Fibroblast of lung (primary cell): ENCODE results near the gene LCP1. TPM values are rescaled to one million over a fixed set of nuclear protein-coding genes. Genes with fewer than 3 reads are reported as not detected.

Source experiments
- DNase-seq, 2 donors: peaks; one replicate each; pipeline versions ENCODE4 v3.0.0 to v3.0.0-alpha.2; 2010; ENCODE audit warnings: low read depth in 2 of 2
- H2AFZ ChIP-seq: 2 replicates; pipeline ENCODE4 v1.5.1; 2012; ENCODE audit warnings: low read length, control low read depth, inconsistent platforms
- H3K27ac ChIP-seq: 2 replicates; pipeline ENCODE4 v1.5.1; 2011; ENCODE audit warnings: low read length, control low read depth; ENCODE audit not compliant: insufficient read depth
- H3K27me3 ChIP-seq: 2 replicates; pipeline ENCODE4 v1.5.1; 2011; ENCODE audit warnings: mild to moderate bottlenecking, low read length; ENCODE audit not compliant: control insufficient read depth, insufficient read depth
- H3K36me3 ChIP-seq: 2 replicates; pipeline ENCODE4 v1.5.1; 2011; ENCODE audit warnings: low read length; ENCODE audit not compliant: control insufficient read depth, insufficient read depth
- H3K4me1 ChIP-seq: 2 replicates; pipeline ENCODE4 v1.5.1; 2011; ENCODE audit warnings: low read length; ENCODE audit not compliant: control insufficient read depth, insufficient read depth; ENCODE audit errors: extremely low read depth
- H3K4me2 ChIP-seq: 2 replicates; pipeline ENCODE4 v1.5.1; 2011; ENCODE audit warnings: low read length, control low read depth; ENCODE audit not compliant: insufficient read depth; ENCODE audit errors: extremely low read depth
- H3K4me3 ChIP-seq, 4 experiments: fragments of 200-600 bp in 1 of 4; sonication (generic) in 1 of 4; replicated peaks in 1 of 4; 2 replicates each; pipeline ENCODE4 v1.5.1; 2011 to 2016; ENCODE audit warnings: low read length in 4 of 4, low read depth in 3 of 4, mild to moderate bottlenecking in 3 of 4, control low read depth in 2 of 4, inconsistent platforms in 1 of 4, mixed read lengths in 1 of 4; ENCODE audit not compliant: insufficient read depth in 1 of 4; ENCODE audit errors: control extremely low read depth in 1 of 4
- H3K79me2 ChIP-seq: 2 replicates; pipeline ENCODE4 v1.5.1; 2012; ENCODE audit warnings: mild to moderate bottlenecking, low read length, inconsistent platforms; ENCODE audit not compliant: control insufficient read depth, insufficient read depth
- H3K9ac ChIP-seq: 2 replicates; pipeline ENCODE4 v1.5.1; 2011; ENCODE audit warnings: mild to moderate bottlenecking, low read length, control low read depth; ENCODE audit not compliant: insufficient read depth
- H3K9me3 ChIP-seq: 2 replicates; pipeline ENCODE4 v1.5.1; 2012; ENCODE audit warnings: low read depth, low read length; ENCODE audit not compliant: control insufficient read depth, insufficient read depth
- H4K20me1 ChIP-seq: 2 replicates; pipeline ENCODE4 v1.5.1; 2011; ENCODE audit warnings: low read length; ENCODE audit not compliant: control insufficient read depth, insufficient read depth; ENCODE audit errors: extremely low read depth
- EZH2 ChIP-seq: IDR thresholded peaks from 2 replicates; pipeline ENCODE4 v1.5.1; 2012; ENCODE audit warnings: low read length, control low read depth, mild to moderate bottlenecking; ENCODE audit errors: missing control alignments
- polyA plus RNA-seq, 2 donors: library from polyadenylated mRNA; depleted of rRNA in 1 of 2; stranded (reverse) in 1 of 2; unstranded in 1 of 2; fragments of >200 nt; gene quantifications; 2 replicates each; pipeline ENCODE4 v1.2.1, GENCODE V29; 2011 to 2012; ENCODE audit warnings: missing spikeins in 1 of 2
- total RNA-seq: library from RNA; depleted of rRNA; stranded (reverse); fragments of >200 nt; gene quantifications from 2 replicates; pipeline ENCODE4 v1.2.1, GENCODE V29; 2014
- TF ChIP-seq, protein P1 (sequence below), 2 donors: IDR thresholded peaks in 1 of 2; conservative IDR thresholded peaks in 1 of 2; 1 replicate in 1 of 2; 2 replicates in 1 of 2; pipeline ENCODE4 v1.5.1; 2011 to 2012; ENCODE audit warnings: low read length in 2 of 2, control low read depth in 1 of 2, inconsistent platforms in 1 of 2, low read depth in 1 of 2, mild to moderate bottlenecking in 1 of 2

Gene LCP1
- total and polyA plus RNA-seq, 2 donors (not counting 1 experiment from before 2014, with no cell fraction given), result under 0.01 to 0.06 TPM

DNA sequence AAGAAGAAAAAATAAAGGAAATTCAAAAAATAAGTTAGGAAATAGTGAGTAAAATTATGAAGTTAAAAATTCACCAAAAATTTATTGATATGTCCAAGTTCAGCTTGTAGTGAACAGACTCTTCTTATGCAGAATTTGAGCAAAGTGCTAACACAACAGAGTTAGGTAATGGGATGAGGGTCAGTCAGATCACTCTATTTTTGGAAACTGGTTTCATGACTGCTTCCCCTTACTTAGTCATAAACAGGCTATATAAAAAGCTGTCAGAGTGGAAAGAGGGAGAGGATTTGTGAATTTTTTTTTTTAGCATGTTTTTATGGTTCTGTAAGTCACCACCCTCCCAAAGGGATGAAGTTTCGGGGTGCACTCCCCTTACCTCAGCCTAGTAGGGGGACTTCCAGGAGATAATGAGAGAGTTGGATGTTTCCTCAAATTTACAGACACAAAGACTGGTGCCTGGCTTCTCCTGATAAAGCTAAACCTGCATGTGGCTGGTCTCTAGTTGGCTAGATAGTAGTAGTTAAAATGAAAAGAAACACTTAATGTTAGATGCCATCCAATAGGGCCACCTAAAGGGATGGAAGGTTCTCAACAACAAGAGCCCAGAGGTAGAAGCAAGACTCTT lies 81.7 kb downstream of the LCP1 start:
- no peak overlapping the region for H3K4me2 ChIP-seq
- no peaks in the 10 kb centered on the region for H3K4me1 ChIP-seq
- H4K20me1 ChIP-seq, result no peaks in the 10 kb centered on the region
- no peaks in the 10 kb centered on the region for H3K79me2 ChIP-seq
- no peaks in the 10 kb centered on the region for H3K36me3 ChIP-seq
- H3K27ac ChIP-seq, result no peak overlapping the region
- DNase-seq, result peak in 1 of 2 donors; percentile 3
- H3K9ac ChIP-seq, result no peak overlapping the region
- TF ChIP-seq, protein P1, sequence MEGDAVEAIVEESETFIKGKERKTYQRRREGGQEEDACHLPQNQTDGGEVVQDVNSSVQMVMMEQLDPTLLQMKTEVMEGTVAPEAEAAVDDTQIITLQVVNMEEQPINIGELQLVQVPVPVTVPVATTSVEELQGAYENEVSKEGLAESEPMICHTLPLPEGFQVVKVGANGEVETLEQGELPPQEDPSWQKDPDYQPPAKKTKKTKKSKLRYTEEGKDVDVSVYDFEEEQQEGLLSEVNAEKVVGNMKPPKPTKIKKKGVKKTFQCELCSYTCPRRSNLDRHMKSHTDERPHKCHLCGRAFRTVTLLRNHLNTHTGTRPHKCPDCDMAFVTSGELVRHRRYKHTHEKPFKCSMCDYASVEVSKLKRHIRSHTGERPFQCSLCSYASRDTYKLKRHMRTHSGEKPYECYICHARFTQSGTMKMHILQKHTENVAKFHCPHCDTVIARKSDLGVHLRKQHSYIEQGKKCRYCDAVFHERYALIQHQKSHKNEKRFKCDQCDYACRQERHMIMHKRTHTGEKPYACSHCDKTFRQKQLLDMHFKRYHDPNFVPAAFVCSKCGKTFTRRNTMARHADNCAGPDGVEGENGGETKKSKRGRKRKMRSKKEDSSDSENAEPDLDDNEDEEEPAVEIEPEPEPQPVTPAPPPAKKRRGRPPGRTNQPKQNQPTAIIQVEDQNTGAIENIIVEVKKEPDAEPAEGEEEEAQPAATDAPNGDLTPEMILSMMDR (conservative IDR thresholded peaks at IDR 0.05 in 1 of 2, IDR thresholded peaks at IDR 0.05 in 1 of 2; ENCODE audit: low read depth in 1 of 2, low read length in 2 of 2), result no peak
- no peak for TF ChIP-seq EZH2
- no peak overlapping the region for H3K4me3 ChIP-seq
- H3K9me3 ChIP-seq, result no peaks in the 10 kb centered on the region
- no peaks in the 10 kb centered on the region for H3K27me3 ChIP-seq
- H2AFZ ChIP-seq, result no peak overlapping the region

DNA sequence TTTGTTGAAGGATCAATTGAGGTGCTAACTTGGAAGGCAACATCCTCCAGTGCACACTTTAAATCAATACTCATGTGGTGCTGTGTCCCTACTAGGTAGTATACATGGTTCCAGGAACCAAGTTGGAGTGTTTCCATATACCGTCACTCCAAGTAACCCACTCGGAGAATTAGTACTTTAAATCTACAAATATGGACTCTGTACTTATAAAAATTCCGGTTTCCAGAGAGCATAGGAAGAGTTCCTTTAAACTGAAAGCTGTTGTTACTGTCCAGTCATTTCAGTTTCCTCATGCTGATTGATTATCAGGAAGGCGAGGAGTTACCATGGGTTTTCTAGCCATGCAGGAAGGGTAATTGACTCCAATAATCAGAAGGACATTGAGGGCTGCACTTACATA lies 84.3 kb downstream of the LCP1 start:
- no peaks in the 10 kb centered on the region for H3K36me3 ChIP-seq
- no peak overlapping the region for H3K4me3 ChIP-seq
- no peak overlapping the region for H3K9ac ChIP-seq

DNA sequence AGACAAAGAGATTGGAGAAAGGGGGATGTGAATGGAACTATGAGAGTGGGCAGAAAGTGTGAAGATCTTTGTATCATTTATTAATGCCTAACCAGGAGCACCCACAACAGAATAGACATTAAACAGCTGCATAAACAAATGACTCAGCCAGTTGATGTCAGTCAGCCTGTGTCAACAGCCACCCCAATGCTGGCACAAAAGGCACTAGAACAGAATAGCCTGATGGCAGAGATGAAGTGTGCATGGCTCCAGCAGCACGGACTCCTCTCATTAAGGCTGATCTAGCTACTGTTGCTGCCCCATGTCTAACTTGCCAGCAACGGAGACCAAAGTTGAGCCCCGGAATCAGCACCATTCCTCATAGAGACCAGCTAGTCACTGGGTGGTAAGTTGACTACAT lies 85.0 kb downstream of the LCP1 start:
- Histone ChIP-seq H4K20me1 (no peaks in the 10 kb centered on the region), H3K4me2 (no peak overlapping the region), H3K27me3 (no peaks in the 10 kb centered on the region), H3K4me1 (no peaks in the 10 kb centered on the region), H3K9ac (no peak overlapping the region), H3K4me3 (no peak overlapping the region), H3K27ac (no peak overlapping the region), H3K79me2 (no peaks in the 10 kb centered on the region), H2AFZ (no peak overlapping the region), H3K9me3 (no peaks in the 10 kb centered on the region), H3K36me3 (no peaks in the 10 kb centered on the region)
- DNase-seq, result no peak
- no peak for TF ChIP-seq EZH2
- TF ChIP-seq, protein P1 (conservative IDR thresholded peaks at IDR 0.05 in 1 of 2, IDR thresholded peaks at IDR 0.05 in 1 of 2; ENCODE audit: low read depth in 1 of 2, low read length in 2 of 2), result no peak

More for the DNA sequence above, 84.3 kb downstream of the LCP1 start:
- no peaks in the 10 kb centered on the region for H3K27me3 ChIP-seq
- no peak overlapping the region for H3K4me2 ChIP-seq
- TF ChIP-seq, protein P1 (conservative IDR thresholded peaks at IDR 0.05 in 1 of 2, IDR thresholded peaks at IDR 0.05 in 1 of 2; ENCODE audit: low read depth in 1 of 2, low read length in 2 of 2), result no peak
- TF ChIP-seq EZH2, result no peak
- H2AFZ ChIP-seq, result no peak overlapping the region
- H3K9me3 ChIP-seq, result no peaks in the 10 kb centered on the region
- H3K4me1 ChIP-seq, result no peaks in the 10 kb centered on the region
- H4K20me1 ChIP-seq, result no peaks in the 10 kb centered on the region
- H3K79me2 ChIP-seq, result no peaks in the 10 kb centered on the region
- H3K27ac ChIP-seq, result no peak overlapping the region
- no peak for DNase-seq
